ENCODE measurements around the gene HOXB8. TPM values are rescaled to one million over a fixed set of nuclear protein-coding genes. Genes with fewer than 3 reads are reported as not detected.

The HOXB8 gene
- total and polyA plus RNA-seq, 2 donors (not counting 3 experiments of a cell fraction or from before 2014, with no cell fraction given): 1.7 to 2.4 TPM

- intact Hi-C loops (cut with micrococcal nuclease): loop anchor here (1.0 kb wide), 1 partner anchor 11 kb away; no protein-coding TSS in a partner anchor
- peak overlapping the region; percentile 38 for H3K9ac ChIP-seq (replicated peaks; ENCODE audit: extremely low read depth, insufficient read depth, low read length)
These were observed 9.7 kb upstream of the HOXB8 start for GRCh38 chr17:48624544-48625494.

GRCh38 chr17:48624118-48624517, 9.0 kb upstream of the HOXB8 start:
- intact Hi-C loops (cut with micrococcal nuclease): no loop called here
- TF ChIP-seq MYC (IDR thresholded peaks at IDR 0.05; ENCODE audit: low read depth, low read length): no peak
- TF ChIP-seq FOS (IDR thresholded peaks at IDR 0.05; ENCODE audit: borderline replicate concordance, insufficient read depth, low read length): no peak
- TF ChIP-seq GATA2 (IDR thresholded peaks at IDR 0.05; ENCODE audit: insufficient read depth, insufficient read length, low read depth, low read length): no peak
- no peak for TF ChIP-seq CTCF (IDR thresholded peaks at IDR 0.05; ENCODE audit: extremely low read depth in 1 of 2, insufficient read depth in 1 of 2, low read depth in 1 of 2, low read length in 2 of 2)
- no peak for TF ChIP-seq MAX (IDR thresholded peaks at IDR 0.05; ENCODE audit: insufficient read depth, insufficient read length)
- no peak for TF ChIP-seq POLR2A (IDR thresholded peaks at IDR 0.05; ENCODE audit: low read depth, low read length)
- TF ChIP-seq EZH2 (IDR thresholded peaks at IDR 0.05; ENCODE audit: borderline replicate concordance, low read depth, low read length, severe bottlenecking): no peak
- TF ChIP-seq POLR2AphosphoS5 (IDR thresholded peaks at IDR 0.05; ENCODE audit: insufficient read depth, low read depth, low read length): no peak
- TF ChIP-seq JUN (IDR thresholded peaks at IDR 0.05; ENCODE audit: borderline replicate concordance, insufficient read depth, insufficient read length, low read depth): no peak
- POLR2A ChIA-PET: no interaction called here

More at GRCh38 chr17:48624544-48625494, 9.7 kb upstream of the HOXB8 start:
- DNase-seq (ENCODE audit: low read depth, low spot score) (no peak), FAIRE-seq (no peak)
- peak overlapping the region; percentile 40 to 66 (median 64) for H3K4me3 ChIP-seq (replicated peaks in 1 of 3; ENCODE audit: insufficient read depth in 1 of 3, low read depth in 1 of 3, low read length in 3 of 3)
- no TSS peak for BruUV-seq (replicated peaks)
- H3K27ac ChIP-seq (ENCODE audit: insufficient read depth, low read depth, low read length): no peak overlapping the region
- ChIA-PET CTCF (interaction anchor here (0.7 to 3.2 kb wide), 12 partner anchors 9 to 556 kb away, joined by 3 to 73 read pairs (median 4); partner anchors contain the start of gene HOXB8), POLR2A (interaction anchor here (0.6 kb wide), 1 partner anchor 15 kb away, joined by 3 read pairs; no protein-coding TSS in a partner anchor)
- no peaks in the 10 kb centered on the region for H3K9me3 ChIP-seq (replicated peaks; ENCODE audit: control insufficient read depth, insufficient read depth, low read length)
- no peaks in the 10 kb centered on the region for H3K36me3 ChIP-seq (ENCODE audit: control insufficient read depth in 2 of 2, extremely low read depth in 1 of 2, insufficient read depth in 2 of 2, low read length in 2 of 2)
- H4K20me1 ChIP-seq (replicated peaks; ENCODE audit: control insufficient read depth, extremely low read depth, insufficient read depth, low read length): no peaks in the 10 kb centered on the region
- peak overlapping the region; percentile 86 for H2AFZ ChIP-seq (ENCODE audit: low read depth, low read length)
- TF ChIP-seq JUN (IDR thresholded peaks at IDR 0.05; ENCODE audit: borderline replicate concordance, insufficient read depth, insufficient read length, low read depth): no peak
- TF ChIP-seq EZH2 (IDR thresholded peaks at IDR 0.05; ENCODE audit: borderline replicate concordance, low read depth, low read length, severe bottlenecking): peak; percentile 73
- H3K27me3 ChIP-seq (ENCODE audit: control insufficient read depth in 2 of 2, insufficient read depth in 2 of 2, low read length in 2 of 2): peaks cover 73 to 96% of the 10 kb centered on the region in 2 experiments
- H3K9me1 ChIP-seq (replicated peaks; ENCODE audit: control insufficient read depth, extremely low read depth, insufficient read depth, low read length): no peaks in the 10 kb centered on the region
- peaks cover 13% of the 10 kb centered on the region for H3K4me1 ChIP-seq (ENCODE audit: control insufficient read depth, extremely low read depth, insufficient read depth, low read length)
- H3K4me2 ChIP-seq (ENCODE audit: insufficient read depth, low read length): peak overlapping the region; percentile 82
- H3K79me2 ChIP-seq (ENCODE audit: control insufficient read depth, insufficient read depth, low read length): no peaks in the 10 kb centered on the region
- dilution Hi-C loops (cut with MboI; ENCODE audit: extremely low pct_ligation_motif_present, low sequenced_read_pairs): no loop called here

More at GRCh38 chr17:48624118-48624517, 9.0 kb upstream of the HOXB8 start:
- DNase-seq (ENCODE audit: low read depth, low spot score): no peak
- Histone ChIP-seq H3K27ac (ENCODE audit: insufficient read depth, low read depth, low read length) (no peak overlapping the region), H3K36me3 (ENCODE audit: control insufficient read depth in 2 of 2, extremely low read depth in 1 of 2, insufficient read depth in 2 of 2, low read length in 2 of 2) (no peaks in the 10 kb centered on the region), H4K20me1 (replicated peaks; ENCODE audit: control insufficient read depth, extremely low read depth, insufficient read depth, low read length) (no peaks in the 10 kb centered on the region), H2AFZ (ENCODE audit: low read depth, low read length) (no peak overlapping the region), H3K79me2 (ENCODE audit: control insufficient read depth, insufficient read depth, low read length) (no peaks in the 10 kb centered on the region), H3K4me3 (replicated peaks in 1 of 3; ENCODE audit: insufficient read depth in 1 of 3, low read depth in 1 of 3, low read length in 3 of 3) (no peak overlapping the region), H3K4me2 (ENCODE audit: insufficient read depth, low read length) (no peak overlapping the region), H3K9me3 (replicated peaks; ENCODE audit: control insufficient read depth, insufficient read depth, low read length) (no peaks in the 10 kb centered on the region), H3K9ac (replicated peaks; ENCODE audit: extremely low read depth, insufficient read depth, low read length) (no peak overlapping the region), H3K27me3 (ENCODE audit: control insufficient read depth in 2 of 2, insufficient read depth in 2 of 2, low read length in 2 of 2) (peaks cover 72 to 95% of the 10 kb centered on the region in 2 experiments), H3K4me1 (ENCODE audit: control insufficient read depth, extremely low read depth, insufficient read depth, low read length) (peaks cover 13% of the 10 kb centered on the region), H3K9me1 (replicated peaks; ENCODE audit: control insufficient read depth, extremely low read depth, insufficient read depth, low read length) (no peaks in the 10 kb centered on the region)
- dilution Hi-C loops (cut with MboI; ENCODE audit: extremely low pct_ligation_motif_present, low sequenced_read_pairs): no loop called here
- BruUV-seq (replicated peaks): no TSS peak
- CTCF ChIA-PET: interaction anchor here (1.5 to 6.3 kb wide), 3 partner anchors 10 to 13 kb away, joined by 7 to 45 read pairs (median 8); partner anchors contain the start of gene HOXB8
- FAIRE-seq: no peak
